H9 (cell line): ENCODE measurements around the gene SPRN. TPM values are rescaled to one million over a fixed set of nuclear protein-coding genes. Genes with fewer than 3 reads are reported as not detected.

Source experiments
- DNase-seq: peaks from one replicate; pipeline ENCODE4 v3.0.0-alpha.2; 2017
- H2AFZ ChIP-seq: one replicate; pipeline ENCODE4 v1.6.1; 2013; ENCODE audit warnings: mild to moderate bottlenecking, low read length, control low read depth, moderate library complexity
- H2AK5ac ChIP-seq: 2 replicates; pipeline ENCODE4 v1.6.1; 2013; ENCODE audit warnings: low read length, control low read depth, mixed read lengths; ENCODE audit not compliant: insufficient read length
- H2BK120ac ChIP-seq: one replicate; pipeline ENCODE4 v1.6.1; 2013; ENCODE audit warnings: low read depth, mild to moderate bottlenecking, low read length, control low read depth, inconsistent platforms; ENCODE audit not compliant: poor library complexity, severe bottlenecking
- H2BK12ac ChIP-seq: 2 replicates; pipeline ENCODE4 v1.6.1; 2013; ENCODE audit warnings: low read length, control low read depth, mixed read lengths, low read depth; ENCODE audit not compliant: insufficient read length
- H2BK15ac ChIP-seq: 2 replicates; pipeline ENCODE4 v1.6.1; 2013; ENCODE audit warnings: low read depth, low read length, control low read depth
- H2BK20ac ChIP-seq: one replicate; pipeline ENCODE4 v1.6.1; 2013; ENCODE audit warnings: low read depth, mild to moderate bottlenecking, low read length, control low read depth, inconsistent platforms; ENCODE audit not compliant: poor library complexity, severe bottlenecking
- H2BK5ac ChIP-seq: 2 replicates; pipeline ENCODE4 v1.6.1; 2013; ENCODE audit warnings: low read length, control low read depth, mixed read lengths; ENCODE audit not compliant: insufficient read length
- H3K14ac ChIP-seq: 2 replicates; pipeline ENCODE4 v1.6.1; 2013; ENCODE audit warnings: low read length, control low read depth; ENCODE audit not compliant: insufficient read depth
- H3K18ac ChIP-seq: 2 replicates; pipeline ENCODE4 v1.6.1; 2013; ENCODE audit warnings: low read depth, mild to moderate bottlenecking, mixed read lengths, low read length, control low read depth; ENCODE audit not compliant: insufficient read length
- H3K23ac ChIP-seq: 2 replicates; pipeline ENCODE4 v1.6.1; 2013; ENCODE audit warnings: low read length, control low read depth, mixed read lengths, low read depth; ENCODE audit not compliant: insufficient read length
- H3K23me2 ChIP-seq: 2 replicates; pipeline ENCODE4 v1.6.1; 2013; ENCODE audit warnings: low read depth, mild to moderate bottlenecking, mixed read lengths, low read length, control low read depth; ENCODE audit not compliant: insufficient read length, poor library complexity, severe bottlenecking
- H3K27ac ChIP-seq: 2 replicates; pipeline ENCODE4 v1.5.1; 2013; ENCODE audit warnings: low read length, control low read depth, mixed read lengths, low read depth; ENCODE audit not compliant: insufficient read length
- H3K27me3 ChIP-seq: 2 replicates; pipeline ENCODE4 v1.6.1; 2013; ENCODE audit warnings: low read length, control low read depth, inconsistent platforms; ENCODE audit not compliant: insufficient read depth
- H3K4ac ChIP-seq: 2 replicates; pipeline ENCODE4 v1.6.1; 2013; ENCODE audit warnings: low read depth, mild to moderate bottlenecking, control low read depth, inconsistent platforms, low read length, moderate library complexity
- H3K4me1 ChIP-seq: 2 replicates; pipeline ENCODE4 v1.6.1; 2013; ENCODE audit warnings: low read length, control low read depth, inconsistent platforms; ENCODE audit not compliant: insufficient read depth
- H3K4me2 ChIP-seq: 2 replicates; pipeline ENCODE4 v1.6.1; 2013; ENCODE audit warnings: low read length, control low read depth, mixed read lengths; ENCODE audit not compliant: insufficient read length, insufficient read depth
- H3K56ac ChIP-seq: 2 replicates; pipeline ENCODE4 v1.6.1; 2013; ENCODE audit warnings: low read depth, mild to moderate bottlenecking, mixed read lengths, low read length, control low read depth; ENCODE audit not compliant: insufficient read length
- H3K79me1 ChIP-seq: 2 replicates; pipeline ENCODE4 v1.6.1; 2013; ENCODE audit warnings: low read depth, mild to moderate bottlenecking, moderate library complexity, low read length, control low read depth, inconsistent platforms; ENCODE audit not compliant: insufficient read depth, poor library complexity, severe bottlenecking
- H3K79me2 ChIP-seq: 2 replicates; pipeline ENCODE4 v1.6.1; 2013; ENCODE audit warnings: low read length, control low read depth, inconsistent platforms; ENCODE audit not compliant: insufficient read depth
- H3K9ac ChIP-seq: 2 replicates; pipeline ENCODE4 v1.6.1; 2013; ENCODE audit warnings: low read length, control low read depth, mixed read lengths; ENCODE audit not compliant: insufficient read length; ENCODE audit errors: extremely low read depth
- H3K9me3 ChIP-seq: one replicate; pipeline ENCODE4 v1.6.1; 2013; ENCODE audit warnings: low read depth, low read length, inconsistent platforms; ENCODE audit not compliant: control insufficient read depth
- H3T11ph ChIP-seq: one replicate; pipeline ENCODE4 v1.6.1; 2013; ENCODE audit warnings: mild to moderate bottlenecking, low read length, control low read depth, inconsistent platforms
- H4K20me1 ChIP-seq: one replicate; pipeline ENCODE4 v1.6.1; 2013; ENCODE audit not compliant: control insufficient read depth, insufficient read length, insufficient read depth
- H4K5ac ChIP-seq: 2 replicates; pipeline ENCODE4 v1.6.1; 2013; ENCODE audit warnings: low read depth, mild to moderate bottlenecking, mixed read lengths, low read length, control low read depth; ENCODE audit not compliant: insufficient read length
- H4K8ac ChIP-seq: replicated peaks from 2 replicates; pipeline ENCODE4 v1.6.1; 2013; ENCODE audit warnings: low read length, control low read depth, mixed read lengths, low read depth; ENCODE audit not compliant: insufficient read length
- H4K91ac ChIP-seq: 2 replicates; pipeline ENCODE4 v1.6.1; 2013; ENCODE audit warnings: low read depth, mild to moderate bottlenecking, moderate library complexity, mixed read lengths, low read length, control low read depth; ENCODE audit not compliant: insufficient read length
- H3K27ac Mint-ChIP-seq, 3 experiments: 2 replicates in 2 of 3; 3 replicates in 1 of 3; pipeline ENCODE4 v1.8.0; 2020 to 2021; ENCODE audit warnings: mixed read lengths in 3 of 3, mild to moderate bottlenecking in 1 of 3, moderate library complexity in 1 of 3
- H3K27me3 Mint-ChIP-seq: 2 replicates; pipeline ENCODE4 v1.8.0; 2021; ENCODE audit warnings: low read depth, mild to moderate bottlenecking, moderate library complexity, mixed read lengths
- H3K36me3 Mint-ChIP-seq, 3 experiments: 2 replicates in 2 of 3; 3 replicates in 1 of 3; pipeline ENCODE4 v1.8.0; 2020 to 2021; ENCODE audit warnings: low read depth in 3 of 3, mixed read lengths in 3 of 3; ENCODE audit not compliant: insufficient read depth in 1 of 3
- H3K4me1 Mint-ChIP-seq, 2 experiments: 2 replicates each; pipeline ENCODE4 v1.8.0; 2020; ENCODE audit warnings: mixed read lengths in 2 of 2
- H3K4me3 Mint-ChIP-seq, 2 experiments: 2 replicates in 1 of 2; 3 replicates in 1 of 2; pipeline ENCODE4 v1.8.0; 2020 to 2021; ENCODE audit warnings: mild to moderate bottlenecking in 2 of 2, mixed read lengths in 2 of 2, moderate library complexity in 1 of 2
- H3K9me3 Mint-ChIP-seq, 2 experiments: 2 replicates in 1 of 2; 3 replicates in 1 of 2; pipeline ENCODE4 v1.8.0; 2020; ENCODE audit warnings: mild to moderate bottlenecking in 2 of 2, mixed read lengths in 2 of 2, moderate library complexity in 1 of 2
- CTCF ChIP-seq: fragments of 200-600 bp; sonication (generic); conservative IDR thresholded peaks from 3 replicates; pipeline ENCODE4 v1.8.0; 2021; ENCODE audit warnings: antibody characterized with exemption, mild to moderate bottlenecking
- WGBS: extraction: QIAGEN DNeasy Blood & Tissue Kit; methylation state at CpG from one replicate; pipeline ENCODE4 v1.1.7; 2013; ENCODE audit warnings: missing lambda C conversion rate, low lambda C conversion rate, mixed read lengths; ENCODE audit not compliant: insufficient read length; ENCODE audit errors: extremely low coverage; 5-methylcytosine and 5-hydroxymethylcytosine counted together
- total RNA-seq: library from RNA; stranded (reverse); gene quantifications from 2 replicates; pipeline ENCODE4 v1.2.1, GENCODE V29; 2021

SPRN gene
- total RNA-seq, 1 experiment from 2014 or later: 0.42 TPM

GRCh38 chr10:133474027-133474426 is 49.6 kb upstream of the SPRN start:
- no peak overlapping the region for H3K56ac ChIP-seq
- no peak overlapping the region for H2BK5ac ChIP-seq
- H3K23me2 ChIP-seq: no peaks in the 10 kb centered on the region
- Mint-ChIP-seq H3K27me3 (no peaks in the 10 kb centered on the region), H3K9me3 (peaks cover 70 to 75% of the 10 kb centered on the region in 2 experiments), H3K4me1 (no peaks in the 10 kb centered on the region), H3K4me3 (no peak overlapping the region), H3K36me3 (peaks cover 7 to 20% (median 9%) of the 10 kb centered on the region in 3 experiments; a peak in 6 of 7 replicates), H3K27ac (no peak overlapping the region)
- no peaks in the 10 kb centered on the region for H3K79me1 ChIP-seq
- no peaks in the 10 kb centered on the region for H3K79me2 ChIP-seq
- no peak overlapping the region for H4K91ac ChIP-seq
- H3K18ac ChIP-seq: no peak overlapping the region
- no peak overlapping the region for H2BK20ac ChIP-seq
- peaks cover 68% of the 10 kb centered on the region for H3K9me3 ChIP-seq
- no peak overlapping the region for H3K4ac ChIP-seq
- H3K9ac ChIP-seq: no peak overlapping the region
- H2BK120ac ChIP-seq: no peak overlapping the region
- H3K4me1 ChIP-seq: no peaks in the 10 kb centered on the region
- no peak overlapping the region for H2BK12ac ChIP-seq
- no peak for DNase-seq
- no CpG with 5 or more reads among the region's 2 CpGs for WGBS
- TF ChIP-seq CTCF: no peak
- no peak overlapping the region for H4K8ac ChIP-seq
- no peak overlapping the region for H3K4me2 ChIP-seq
- no peak overlapping the region for H3K23ac ChIP-seq
- H3T11ph ChIP-seq: no peak overlapping the region
- H4K20me1 ChIP-seq: no peaks in the 10 kb centered on the region
- no peak overlapping the region for H2AK5ac ChIP-seq
- no peak overlapping the region for H3K27ac ChIP-seq
- H2AFZ ChIP-seq: no peak overlapping the region
- no peak overlapping the region for H2BK15ac ChIP-seq
- H4K5ac ChIP-seq: no peak overlapping the region
- H3K14ac ChIP-seq: no peak overlapping the region
- no peaks in the 10 kb centered on the region for H3K27me3 ChIP-seq
